ENCODE measurements around the gene CARD11. TPM values are rescaled to one million over a fixed set of nuclear protein-coding genes. Genes with fewer than 3 reads are reported as not detected.
"Not testable (repeated sequence)": the region's sequence is repeated elsewhere in the genome, so short reads cannot be mapped to it uniquely, and the experiment has no call there.

CARD11 gene
- total RNA-seq, 6 experiments from 2014 or later, result 0.37 to 0.90 (median 0.50) TPM

DNA sequence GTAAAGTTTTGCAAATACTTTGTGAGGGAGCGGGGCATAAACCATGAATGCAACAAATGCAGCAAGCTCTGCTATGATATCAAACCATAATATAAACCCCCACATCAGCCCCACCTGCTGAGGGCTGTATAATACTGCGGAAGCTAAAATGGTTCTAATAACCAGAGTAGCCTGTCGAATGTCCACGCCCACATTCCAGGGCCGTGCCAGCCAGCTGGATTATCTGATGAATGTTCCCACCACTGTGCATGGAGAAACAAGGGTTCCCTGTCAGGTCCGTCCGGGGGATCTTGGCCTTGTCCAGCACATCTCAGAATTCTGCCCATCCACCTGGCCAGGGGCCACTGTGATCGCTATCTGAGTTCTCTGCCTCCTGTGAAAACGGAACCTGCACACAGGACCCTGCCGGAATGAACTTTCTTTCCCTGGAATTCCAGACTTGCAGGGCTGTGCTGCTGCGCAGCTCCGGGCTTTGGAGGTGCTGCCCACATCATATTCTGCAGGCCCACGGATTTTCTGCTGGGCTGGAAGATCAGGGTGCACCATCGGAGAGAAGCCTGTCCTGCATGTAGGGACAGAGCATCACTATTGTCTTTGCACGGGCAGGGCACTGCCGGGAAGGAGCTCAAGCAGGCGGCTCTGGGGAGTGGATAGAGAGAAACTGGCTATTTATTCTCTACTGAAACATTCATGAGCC is 122.6 kb downstream of the CARD11 start:
- DNase-seq (no peak), ATAC-seq (no peak)
- TF ChIP-seq CTCF (IDR thresholded peaks at IDR 0.05) (no peak), POLR2A (IDR thresholded peaks at IDR 0.05) (no peak)
- no peaks in the 10 kb centered on the region for H3K4me1 ChIP-seq
- no peak overlapping the region for H3K4me3 ChIP-seq
- H3K36me3 ChIP-seq, result no peaks in the 10 kb centered on the region
- intact Hi-C loops (cut with DNase I), result no loop called here
- no peak overlapping the region for H3K27ac ChIP-seq
- H3K9me3 ChIP-seq, result no peaks in the 10 kb centered on the region
- WGBS (ENCODE audit: insufficient coverage, low coverage, low lambda C conversion rate, missing lambda C conversion rate), result 66% methylated on average over 9 of the region's 17 CpGs
- H3K27me3 ChIP-seq, result no peaks in the 10 kb centered on the region

GRCh38 chr7:2920480-2920879 is 123.2 kb downstream of the CARD11 start:
- H3K27me3 ChIP-seq; H3K27ac ChIP-seq; H3K4me1 ChIP-seq; H3K9me3 ChIP-seq; H3K4me3 ChIP-seq; DNase-seq; ATAC-seq; intact Hi-C loops (cut with DNase I); H3K36me3 ChIP-seq: not testable (repeated sequence)
- WGBS (ENCODE audit: insufficient coverage, low coverage, low lambda C conversion rate, missing lambda C conversion rate), result 67% methylated on average over 2 of the region's 2 CpGs

GRCh38 chr7:2920041-2920440 is 123.6 kb downstream of the CARD11 start:
- WGBS (ENCODE audit: insufficient coverage, low coverage, low lambda C conversion rate, missing lambda C conversion rate), result 70% methylated on average over 3 of the region's 4 CpGs

GRCh38 chr7:2919256-2919655 is 124.4 kb downstream of the CARD11 start:
- no peak for TF ChIP-seq POLR2A (IDR thresholded peaks at IDR 0.05)
- no peak for TF ChIP-seq CTCF (IDR thresholded peaks at IDR 0.05)
- no peak overlapping the region for H3K4me3 ChIP-seq
- H3K27me3 ChIP-seq, result no peaks in the 10 kb centered on the region
- no peaks in the 10 kb centered on the region for H3K9me3 ChIP-seq
- H3K4me1 ChIP-seq, result no peaks in the 10 kb centered on the region
- intact Hi-C loops (cut with DNase I), result no loop called here
- H3K27ac ChIP-seq, result no peak overlapping the region
- no peak for ATAC-seq
- WGBS (ENCODE audit: insufficient coverage, low coverage, low lambda C conversion rate, missing lambda C conversion rate), result no CpG with 5 or more reads among the region's 19 CpGs
- no peak for DNase-seq
- H3K36me3 ChIP-seq, result no peaks in the 10 kb centered on the region

More at GRCh38 chr7:2920041-2920440, 123.6 kb downstream of the CARD11 start:
- Histone ChIP-seq H3K4me1 (no peaks in the 10 kb centered on the region), H3K4me3 (no peak overlapping the region), H3K27ac (no peak overlapping the region), H3K27me3 (no peaks in the 10 kb centered on the region), H3K36me3 (no peaks in the 10 kb centered on the region), H3K9me3 (no peaks in the 10 kb centered on the region)
- TF ChIP-seq POLR2A (IDR thresholded peaks at IDR 0.05) (no peak), CTCF (IDR thresholded peaks at IDR 0.05) (no peak)
- ATAC-seq, result no peak
- no peak for DNase-seq
- intact Hi-C loops (cut with DNase I), result no loop called here

- Histone ChIP-seq H3K36me3 (no peaks in the 10 kb centered on the region), H3K27ac (no peak overlapping the region), H3K27me3 (no peaks in the 10 kb centered on the region), H3K4me1 (no peaks in the 10 kb centered on the region), H3K4me3 (no peak overlapping the region), H3K9me3 (no peaks in the 10 kb centered on the region)
- TF ChIP-seq CTCF (IDR thresholded peaks at IDR 0.05), result no peak
- no peak for TF ChIP-seq POLR2A (IDR thresholded peaks at IDR 0.05)
- intact Hi-C loops (cut with DNase I), result no loop called here
- no peak for DNase-seq
- ATAC-seq, result no peak
- WGBS (ENCODE audit: insufficient coverage, low coverage, low lambda C conversion rate, missing lambda C conversion rate), result 80% methylated on average over 4 of the region's 20 CpGs
Measured at GRCh38 chr7:2918406-2918805, 125.3 kb downstream of the CARD11 start.

Measured in right lobe of liver (tissue), 6 donors.